ENCODE data around the gene HIPK1. TPM values are rescaled to one million over a fixed set of nuclear protein-coding genes. Genes with fewer than 3 reads are reported as not detected.

The HIPK1 gene
- total and polyA plus RNA-seq, 2 experiments from 2014 or later, result 7.6 to 23.6 TPM

DNA sequence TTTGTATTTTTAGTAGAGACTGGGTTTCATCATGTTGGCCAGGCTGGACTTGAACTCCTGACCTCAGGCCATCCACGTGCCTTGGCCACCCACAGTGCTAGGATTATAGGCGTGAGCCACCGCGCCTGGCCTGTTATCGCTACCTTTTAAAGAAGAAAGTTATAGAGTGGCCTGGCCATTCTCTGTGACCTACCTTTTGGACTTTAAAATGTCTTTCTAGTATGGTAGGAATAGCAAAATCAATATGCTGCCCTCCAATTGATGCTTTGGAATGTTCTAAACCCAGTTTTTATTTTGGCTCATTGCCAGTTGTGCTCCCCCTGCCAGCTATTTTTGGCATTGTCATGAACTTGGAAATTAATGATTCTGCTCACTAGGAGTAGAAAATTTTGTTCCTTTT, 19.9 kb downstream of the HIPK1 start:
- Histone ChIP-seq H3K4me3 (no peak overlapping the region), H3F3A (ENCODE audit: insufficient read depth) (0 out of 2 replicates have a peak, but pooled peaks cover 4% of the 10 kb centered on the region), H3K9ac (no peak overlapping the region), H3K9me3 (ENCODE audit: low read depth) (no peaks in the 10 kb centered on the region), H2AFZ (no peak overlapping the region), H3K27ac (no peak overlapping the region), H3K36me3 (ENCODE audit: low read depth) (peaks cover 4% of the 10 kb centered on the region; the same call in 1 of the 2 replicates), H3K4me2 (ENCODE audit: unreplicated experiment) (no peak overlapping the region), H3K4me1 (ENCODE audit: insufficient read depth) (no peaks in the 10 kb centered on the region), H4K20me1 (ENCODE audit: insufficient read depth) (no peaks in the 10 kb centered on the region), H3K27me3 (replicated peaks; ENCODE audit: insufficient read depth) (no peaks in the 10 kb centered on the region), H3K9me2 (ENCODE audit: insufficient read depth) (no peaks in the 10 kb centered on the region), H3K79me2 (ENCODE audit: insufficient read depth) (peaks cover 98% of the 10 kb centered on the region)
- WGBS, 2 experiments (ENCODE audit: low coverage in 1 of 2, low lambda C conversion rate in 2 of 2, missing lambda C conversion rate in 2 of 2), result 84 to 91% methylated on average over 5 of the region's 5 CpGs
- DNase-seq, result peak; percentile 31
- in situ Hi-C loops (cut with MboI), result loop anchor here (25.0 kb wide), 1 partner anchor 812 kb away; no protein-coding TSS in a partner anchor
- no peak for TF ChIP-seq EZH2phosphoT487 (IDR thresholded peaks at IDR 0.05; ENCODE audit: insufficient read depth, low read depth)
- TF ChIP-seq EZH2 (IDR thresholded peaks at IDR 0.05; ENCODE audit: insufficient read depth, poor library complexity, severe bottlenecking), result no peak

- TF ChIP-seq EZH2phosphoT487 (IDR thresholded peaks at IDR 0.05; ENCODE audit: insufficient read depth, low read depth) (no peak), EZH2 (IDR thresholded peaks at IDR 0.05; ENCODE audit: insufficient read depth, poor library complexity, severe bottlenecking) (no peak)
- H3K9me2 ChIP-seq (ENCODE audit: insufficient read depth), result no peaks in the 10 kb centered on the region
- no peaks in the 10 kb centered on the region for H3K27me3 ChIP-seq (replicated peaks; ENCODE audit: insufficient read depth)
- 97 to 100% methylated on average over 1 of the region's 1 CpG for WGBS, 2 experiments (ENCODE audit: low coverage in 1 of 2, low lambda C conversion rate in 2 of 2, missing lambda C conversion rate in 2 of 2)
- H2AFZ ChIP-seq, result no peak overlapping the region
- H3K4me2 ChIP-seq (ENCODE audit: unreplicated experiment), result no peak overlapping the region
- H3K9ac ChIP-seq, result no peak overlapping the region
- no peaks in the 10 kb centered on the region for H4K20me1 ChIP-seq (ENCODE audit: insufficient read depth)
- peaks cover 17% of the 10 kb centered on the region for H3K36me3 ChIP-seq (ENCODE audit: low read depth)
- peaks cover 94% of the 10 kb centered on the region for H3K79me2 ChIP-seq (ENCODE audit: insufficient read depth)
- H3F3A ChIP-seq (ENCODE audit: insufficient read depth), result 0 out of 2 replicates have a peak, but pooled peaks cover 4% of the 10 kb centered on the region
- in situ Hi-C loops (cut with MboI), result no loop called here
- DNase-seq, result no peak
- no peak overlapping the region for H3K27ac ChIP-seq
- H3K9me3 ChIP-seq (ENCODE audit: low read depth), result no peaks in the 10 kb centered on the region
- H3K4me3 ChIP-seq, result no peak overlapping the region
- no peaks in the 10 kb centered on the region for H3K4me1 ChIP-seq (ENCODE audit: insufficient read depth)
Observed at GRCh38 chr1:113950908-113951307, 21.8 kb downstream of the HIPK1 start.

GRCh38 chr1:113951719-113952118, 22.6 kb downstream of the HIPK1 start:
- no peaks in the 10 kb centered on the region for H3K9me3 ChIP-seq (ENCODE audit: low read depth)
- H3F3A ChIP-seq (ENCODE audit: insufficient read depth), result 0 out of 2 replicates have a peak, but pooled peaks cover 4% of the 10 kb centered on the region
- H2AFZ ChIP-seq, result no peak overlapping the region
- no peaks in the 10 kb centered on the region for H3K4me1 ChIP-seq (ENCODE audit: insufficient read depth)
- in situ Hi-C loops (cut with MboI), result no loop called here
- H3K9ac ChIP-seq, result no peak overlapping the region
- peaks cover 23% of the 10 kb centered on the region for H3K36me3 ChIP-seq (ENCODE audit: low read depth)
- WGBS, 2 experiments (ENCODE audit: low coverage in 1 of 2, low lambda C conversion rate in 2 of 2, missing lambda C conversion rate in 2 of 2), result 97 to 100% methylated on average over 2 of the region's 2 CpGs
- TF ChIP-seq EZH2 (IDR thresholded peaks at IDR 0.05; ENCODE audit: insufficient read depth, poor library complexity, severe bottlenecking), result no peak
- TF ChIP-seq EZH2phosphoT487 (IDR thresholded peaks at IDR 0.05; ENCODE audit: insufficient read depth, low read depth), result no peak
- H3K27ac ChIP-seq, result no peak overlapping the region
- H3K79me2 ChIP-seq (ENCODE audit: insufficient read depth), result peaks cover 86% of the 10 kb centered on the region
- H3K27me3 ChIP-seq (replicated peaks; ENCODE audit: insufficient read depth), result no peaks in the 10 kb centered on the region
- H4K20me1 ChIP-seq (ENCODE audit: insufficient read depth), result no peaks in the 10 kb centered on the region
- no peaks in the 10 kb centered on the region for H3K9me2 ChIP-seq (ENCODE audit: insufficient read depth)
- no peak overlapping the region for H3K4me3 ChIP-seq
- H3K4me2 ChIP-seq (ENCODE audit: unreplicated experiment), result no peak overlapping the region
- DNase-seq, result no peak

DNA sequence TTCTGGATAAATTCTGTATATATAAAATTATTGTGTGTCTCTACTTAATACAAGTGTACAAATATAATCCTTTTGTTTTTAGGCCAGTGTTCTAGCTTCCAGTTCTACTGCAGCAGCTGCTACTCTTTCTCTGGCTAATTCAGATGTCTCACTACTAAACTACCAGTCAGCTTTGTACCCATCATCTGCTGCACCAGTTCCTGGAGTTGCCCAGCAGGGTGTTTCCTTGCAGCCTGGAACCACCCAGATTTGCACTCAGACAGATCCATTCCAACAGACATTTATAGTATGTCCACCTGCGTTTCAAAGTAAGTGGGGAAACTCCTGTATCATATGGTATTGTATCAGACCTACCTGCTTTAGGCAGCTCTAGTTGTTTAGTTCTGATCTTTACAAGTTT, 28.9 kb downstream of the HIPK1 start:
- no peak overlapping the region for H3K27ac ChIP-seq
- WGBS, 2 experiments (ENCODE audit: low coverage in 1 of 2, low lambda C conversion rate in 2 of 2, missing lambda C conversion rate in 2 of 2), result 91 to 100% methylated on average over 1 of the region's 1 CpG
- H3K4me2 ChIP-seq (ENCODE audit: unreplicated experiment), result no peak overlapping the region
- no peaks in the 10 kb centered on the region for H3K27me3 ChIP-seq (replicated peaks; ENCODE audit: insufficient read depth)
- H3K9ac ChIP-seq, result no peak overlapping the region
- TF ChIP-seq EZH2phosphoT487 (IDR thresholded peaks at IDR 0.05; ENCODE audit: insufficient read depth, low read depth) (no peak), EZH2 (IDR thresholded peaks at IDR 0.05; ENCODE audit: insufficient read depth, poor library complexity, severe bottlenecking) (no peak)
- H3F3A ChIP-seq (ENCODE audit: insufficient read depth), result no peaks in the 10 kb centered on the region
- no peak overlapping the region for H2AFZ ChIP-seq
- DNase-seq, result no peak
- peaks cover 25% of the 10 kb centered on the region for H3K79me2 ChIP-seq (ENCODE audit: insufficient read depth)
- no peaks in the 10 kb centered on the region for H3K9me2 ChIP-seq (ENCODE audit: insufficient read depth)
- peaks cover 6% of the 10 kb centered on the region; the same call in 1 of the 2 replicates for H3K4me1 ChIP-seq (ENCODE audit: insufficient read depth)
- H3K4me3 ChIP-seq, result no peak overlapping the region
- no peaks in the 10 kb centered on the region for H4K20me1 ChIP-seq (ENCODE audit: insufficient read depth)
- in situ Hi-C loops (cut with MboI), result no loop called here
- peaks cover 46% of the 10 kb centered on the region for H3K36me3 ChIP-seq (ENCODE audit: low read depth)
- no peaks in the 10 kb centered on the region for H3K9me3 ChIP-seq (ENCODE audit: low read depth)
